GM12878 (cell line): ENCODE results near the gene RAB10. TPM values are rescaled to one million over a fixed set of nuclear protein-coding genes. Genes with fewer than 3 reads are reported as not detected.

Experiments
- CBFB ChIP-seq: IDR thresholded peaks from 2 replicates; pipeline ENCODE4 v1.6.1; 2016; ENCODE audit warnings: antibody characterized with exemption, low read depth
- CHD2 ChIP-seq: IDR thresholded peaks from 2 replicates; pipeline ENCODE4 v1.6.1; 2011; ENCODE audit warnings: low read depth, low read length, improper control_type of control experiment, borderline replicate concordance
- CREB1 ChIP-seq: IDR thresholded peaks from 2 replicates; pipeline ENCODE4 v1.6.1; 2012; ENCODE audit warnings: low read depth, mild to moderate bottlenecking, inconsistent platforms
- EED ChIP-seq: sonication (generic); IDR thresholded peaks from 2 replicates; pipeline ENCODE4 v1.6.1; 2016; ENCODE audit warnings: antibody characterized with exemption, low read depth
- HDGF ChIP-seq: fragments of 450-650 bp; IDR thresholded peaks from 2 replicates; pipeline ENCODE4 v1.6.1; 2016; ENCODE audit warnings: antibody characterized with exemption
- IKZF2 ChIP-seq, 2 experiments: fragments of 450-650 bp; IDR thresholded peaks; 2 replicates each; pipeline ENCODE4 v1.6.1; 2017; ENCODE audit warnings: mild to moderate bottlenecking in 2 of 2, moderate library complexity in 2 of 2
- JUNB ChIP-seq: IDR thresholded peaks from 2 replicates; pipeline ENCODE4 v1.6.1; 2016; ENCODE audit warnings: antibody characterized with exemption, mild to moderate bottlenecking
- KAT2A ChIP-seq: conservative IDR thresholded peaks from 2 replicates; pipeline ENCODE4 v1.6.1; 2011; ENCODE audit warnings: low read depth, low read length; ENCODE audit not compliant: control insufficient read depth
- LARP7 ChIP-seq: fragments of 450-650 bp; IDR thresholded peaks from 2 replicates; pipeline ENCODE4 v1.6.1; 2017; ENCODE audit warnings: mild to moderate bottlenecking
- NFIC ChIP-seq: IDR thresholded peaks from 2 replicates; pipeline ENCODE4 v1.6.1; 2012; ENCODE audit warnings: low read depth, mild to moderate bottlenecking, inconsistent platforms, low read length, moderate library complexity
- NFYA ChIP-seq: IDR thresholded peaks from 2 replicates; pipeline ENCODE4 v1.6.1; 2011; ENCODE audit warnings: low read depth, mild to moderate bottlenecking, low read length, improper control_type of control experiment, borderline replicate concordance
- NR2C2 ChIP-seq: IDR thresholded peaks from 2 replicates; pipeline ENCODE4 v1.6.1; 2011; ENCODE audit warnings: borderline replicate concordance, low read depth; ENCODE audit not compliant: control insufficient read depth, insufficient read length
- PAX5 ChIP-seq: IDR thresholded peaks from 2 replicates; pipeline ENCODE4 v1.6.1; 2011; ENCODE audit warnings: low read depth, low read length, borderline replicate concordance
- PML ChIP-seq: IDR thresholded peaks from 2 replicates; pipeline ENCODE4 v1.6.1; 2012; ENCODE audit warnings: low read length, inconsistent platforms
- SREBF1 ChIP-seq: IDR thresholded peaks from 2 replicates; pipeline ENCODE4 v1.6.1; 2012; ENCODE audit warnings: mild to moderate bottlenecking, low read length
- ZNF207 ChIP-seq: fragments of 450-650 bp; IDR thresholded peaks from 2 replicates; pipeline ENCODE4 v1.6.1; 2014; ENCODE audit warnings: antibody characterized with exemption, mild to moderate bottlenecking, borderline replicate concordance
- polyA plus RNA-seq, 11 experiments: library from polyadenylated mRNA; depleted of rRNA in 4 of 11; unstranded in 6 of 11; stranded (reverse) in 5 of 11; fragments of >200 nt; fragmentation: Nextera tagmentation in 4 of 11; fragmentation: Illumina TruSeq in 1 of 11; extraction: Ambion mirVana in 4 of 11; extraction: Trizol in 1 of 11; gene quantifications; 1 replicate in 1 of 11; 2 replicates in 10 of 11; pipeline versions ENCODE4 v1.2.1 to v1.2.3, GENCODE V29; 2011 to 2016; ENCODE audit warnings: inconsistent platforms in 2 of 11, missing spikeins in 2 of 11, low read depth in 1 of 11
- total RNA-seq, 4 experiments: library from RNA; depleted of rRNA in 3 of 4; stranded (reverse); fragments of >200 nt in 3 of 4; fragmentation: Illumina TruSeq in 1 of 4; extraction: Trizol in 1 of 4; gene quantifications; 2 replicates each; pipeline versions ENCODE4 v1.2.1 to v1.2.3, GENCODE V29; 2013 to 2021
- TF ChIP-seq, protein P1 (sequence below): fragments of 450-650 bp; IDR thresholded peaks from 2 replicates; pipeline ENCODE4 v1.6.1; 2017; ENCODE audit warnings: low read depth, mild to moderate bottlenecking, moderate library complexity
- TF ChIP-seq, protein P2 (sequence below): IDR thresholded peaks from 2 replicates; pipeline ENCODE4 v1.6.1; 2011; ENCODE audit warnings: low read depth, low read length, improper control_type of control experiment, borderline replicate concordance
- TF ChIP-seq, protein P3 (sequence below): fragments of 450-650 bp; IDR thresholded peaks from 2 replicates; pipeline ENCODE4 v1.6.1; 2016; ENCODE audit warnings: mild to moderate bottlenecking
- TF ChIP-seq, protein P4 (sequence below): fragments of 450-650 bp; IDR thresholded peaks from 2 replicates; pipeline ENCODE4 v1.6.1; 2016; ENCODE audit warnings: mild to moderate bottlenecking
- TF ChIP-seq, protein P5 (sequence below): fragments of 450-650 bp; IDR thresholded peaks from 2 replicates; pipeline ENCODE4 v1.6.1; 2017; ENCODE audit warnings: mild to moderate bottlenecking, moderate library complexity

The RAB10 gene
- total and polyA plus RNA-seq, 10 of the 15 experiments (the other 5 are each of a cell fraction or from before 2014, with no cell fraction given) = 13.3 to 109 (median 82.0) TPM

DNA sequence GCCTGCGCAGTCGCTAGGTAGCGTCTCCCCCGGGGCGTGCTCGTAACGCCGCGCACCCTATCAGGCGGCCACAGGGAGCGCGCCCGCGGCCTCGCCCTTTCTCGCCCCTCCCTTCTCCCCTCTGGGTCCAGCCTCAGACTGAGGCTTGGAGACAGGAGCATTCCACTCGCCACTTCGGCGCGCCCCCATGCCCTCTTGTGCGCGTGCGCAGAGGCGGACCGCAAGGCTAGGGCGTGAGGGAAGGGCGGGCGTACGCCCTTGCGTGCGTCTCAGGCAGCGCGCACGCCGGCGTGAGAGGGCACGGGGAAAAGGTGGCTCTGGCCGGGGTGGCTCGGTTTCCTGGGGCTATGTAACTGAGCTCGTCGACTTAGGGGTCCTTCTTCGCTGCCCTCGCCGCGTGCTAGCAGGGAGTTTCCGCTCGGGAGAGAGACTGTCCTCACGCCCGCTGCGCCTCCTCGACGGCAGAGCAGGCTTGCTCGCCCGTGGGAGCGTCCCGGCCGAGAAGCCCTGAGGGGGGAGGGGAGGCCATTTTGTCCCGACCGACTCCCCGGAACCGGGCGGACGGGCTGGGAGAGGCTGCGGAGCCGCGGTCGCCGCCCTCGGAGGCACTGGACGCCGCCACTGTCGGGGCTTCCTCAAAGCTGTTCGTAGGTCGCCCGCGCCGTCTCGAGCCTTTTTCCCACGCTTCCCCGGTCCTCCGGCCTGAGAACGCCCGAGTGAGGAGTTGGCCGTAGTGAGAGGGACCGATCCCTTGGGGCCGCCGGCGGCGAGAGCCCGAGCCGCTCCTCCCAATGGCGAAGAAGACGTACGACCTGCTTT, at the start of gene RAB10 (continued):
- TF ChIP-seq HDGF (peak; percentile 99), NFIC (no peak), KAT2A (no peak), LARP7 (peak; percentile 97), CBFB (no peak), CHD2 (peak; percentile 65; the same call in 1 of the 2 replicates), NFYA (no peak), PAX5 (0 out of 2 replicates have a peak, but pooled peaks have one; percentile 5), PML (0 out of 2 replicates have a peak, but pooled peaks have one; percentile 25), ZNF207 (peak; percentile 96; the same call in 1 of the 2 replicates), NR2C2 (no peak), IKZF2 (IDR thresholded peaks at IDR 0.05) (peak; percentile 75 to 76), SREBF1 (no peak), EED (peak; percentile 67), JUNB (no peak), CREB1 (peak; percentile 32; the same call in 1 of the 2 replicates)
- TF ChIP-seq, protein P1, sequence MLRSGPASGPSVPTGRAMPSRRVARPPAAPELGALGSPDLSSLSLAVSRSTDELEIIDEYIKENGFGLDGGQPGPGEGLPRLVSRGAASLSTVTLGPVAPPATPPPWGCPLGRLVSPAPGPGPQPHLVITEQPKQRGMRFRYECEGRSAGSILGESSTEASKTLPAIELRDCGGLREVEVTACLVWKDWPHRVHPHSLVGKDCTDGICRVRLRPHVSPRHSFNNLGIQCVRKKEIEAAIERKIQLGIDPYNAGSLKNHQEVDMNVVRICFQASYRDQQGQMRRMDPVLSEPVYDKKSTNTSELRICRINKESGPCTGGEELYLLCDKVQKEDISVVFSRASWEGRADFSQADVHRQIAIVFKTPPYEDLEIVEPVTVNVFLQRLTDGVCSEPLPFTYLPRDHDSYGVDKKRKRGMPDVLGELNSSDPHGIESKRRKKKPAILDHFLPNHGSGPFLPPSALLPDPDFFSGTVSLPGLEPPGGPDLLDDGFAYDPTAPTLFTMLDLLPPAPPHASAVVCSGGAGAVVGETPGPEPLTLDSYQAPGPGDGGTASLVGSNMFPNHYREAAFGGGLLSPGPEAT = peak; percentile 86
- TF ChIP-seq, protein P2, sequence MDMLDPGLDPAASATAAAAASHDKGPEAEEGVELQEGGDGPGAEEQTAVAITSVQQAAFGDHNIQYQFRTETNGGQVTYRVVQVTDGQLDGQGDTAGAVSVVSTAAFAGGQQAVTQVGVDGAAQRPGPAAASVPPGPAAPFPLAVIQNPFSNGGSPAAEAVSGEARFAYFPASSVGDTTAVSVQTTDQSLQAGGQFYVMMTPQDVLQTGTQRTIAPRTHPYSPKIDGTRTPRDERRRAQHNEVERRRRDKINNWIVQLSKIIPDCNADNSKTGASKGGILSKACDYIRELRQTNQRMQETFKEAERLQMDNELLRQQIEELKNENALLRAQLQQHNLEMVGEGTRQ = no peak
- TF ChIP-seq, protein P3, sequence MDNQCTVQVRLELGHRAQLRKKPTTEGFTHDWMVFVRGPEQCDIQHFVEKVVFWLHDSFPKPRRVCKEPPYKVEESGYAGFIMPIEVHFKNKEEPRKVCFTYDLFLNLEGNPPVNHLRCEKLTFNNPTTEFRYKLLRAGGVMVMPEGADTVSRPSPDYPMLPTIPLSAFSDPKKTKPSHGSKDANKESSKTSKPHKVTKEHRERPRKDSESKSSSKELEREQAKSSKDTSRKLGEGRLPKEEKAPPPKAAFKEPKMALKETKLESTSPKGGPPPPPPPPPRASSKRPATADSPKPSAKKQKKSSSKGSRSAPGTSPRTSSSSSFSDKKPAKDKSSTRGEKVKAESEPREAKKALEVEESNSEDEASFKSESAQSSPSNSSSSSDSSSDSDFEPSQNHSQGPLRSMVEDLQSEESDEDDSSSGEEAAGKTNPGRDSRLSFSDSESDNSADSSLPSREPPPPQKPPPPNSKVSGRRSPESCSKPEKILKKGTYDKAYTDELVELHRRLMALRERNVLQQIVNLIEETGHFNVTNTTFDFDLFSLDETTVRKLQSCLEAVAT = peak; percentile 76
- TF ChIP-seq, protein P4, sequence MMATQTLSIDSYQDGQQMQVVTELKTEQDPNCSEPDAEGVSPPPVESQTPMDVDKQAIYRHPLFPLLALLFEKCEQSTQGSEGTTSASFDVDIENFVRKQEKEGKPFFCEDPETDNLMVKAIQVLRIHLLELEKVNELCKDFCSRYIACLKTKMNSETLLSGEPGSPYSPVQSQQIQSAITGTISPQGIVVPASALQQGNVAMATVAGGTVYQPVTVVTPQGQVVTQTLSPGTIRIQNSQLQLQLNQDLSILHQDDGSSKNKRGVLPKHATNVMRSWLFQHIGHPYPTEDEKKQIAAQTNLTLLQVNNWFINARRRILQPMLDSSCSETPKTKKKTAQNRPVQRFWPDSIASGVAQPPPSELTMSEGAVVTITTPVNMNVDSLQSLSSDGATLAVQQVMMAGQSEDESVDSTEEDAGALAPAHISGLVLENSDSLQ = peak; percentile 66
- TF ChIP-seq, protein P5, sequence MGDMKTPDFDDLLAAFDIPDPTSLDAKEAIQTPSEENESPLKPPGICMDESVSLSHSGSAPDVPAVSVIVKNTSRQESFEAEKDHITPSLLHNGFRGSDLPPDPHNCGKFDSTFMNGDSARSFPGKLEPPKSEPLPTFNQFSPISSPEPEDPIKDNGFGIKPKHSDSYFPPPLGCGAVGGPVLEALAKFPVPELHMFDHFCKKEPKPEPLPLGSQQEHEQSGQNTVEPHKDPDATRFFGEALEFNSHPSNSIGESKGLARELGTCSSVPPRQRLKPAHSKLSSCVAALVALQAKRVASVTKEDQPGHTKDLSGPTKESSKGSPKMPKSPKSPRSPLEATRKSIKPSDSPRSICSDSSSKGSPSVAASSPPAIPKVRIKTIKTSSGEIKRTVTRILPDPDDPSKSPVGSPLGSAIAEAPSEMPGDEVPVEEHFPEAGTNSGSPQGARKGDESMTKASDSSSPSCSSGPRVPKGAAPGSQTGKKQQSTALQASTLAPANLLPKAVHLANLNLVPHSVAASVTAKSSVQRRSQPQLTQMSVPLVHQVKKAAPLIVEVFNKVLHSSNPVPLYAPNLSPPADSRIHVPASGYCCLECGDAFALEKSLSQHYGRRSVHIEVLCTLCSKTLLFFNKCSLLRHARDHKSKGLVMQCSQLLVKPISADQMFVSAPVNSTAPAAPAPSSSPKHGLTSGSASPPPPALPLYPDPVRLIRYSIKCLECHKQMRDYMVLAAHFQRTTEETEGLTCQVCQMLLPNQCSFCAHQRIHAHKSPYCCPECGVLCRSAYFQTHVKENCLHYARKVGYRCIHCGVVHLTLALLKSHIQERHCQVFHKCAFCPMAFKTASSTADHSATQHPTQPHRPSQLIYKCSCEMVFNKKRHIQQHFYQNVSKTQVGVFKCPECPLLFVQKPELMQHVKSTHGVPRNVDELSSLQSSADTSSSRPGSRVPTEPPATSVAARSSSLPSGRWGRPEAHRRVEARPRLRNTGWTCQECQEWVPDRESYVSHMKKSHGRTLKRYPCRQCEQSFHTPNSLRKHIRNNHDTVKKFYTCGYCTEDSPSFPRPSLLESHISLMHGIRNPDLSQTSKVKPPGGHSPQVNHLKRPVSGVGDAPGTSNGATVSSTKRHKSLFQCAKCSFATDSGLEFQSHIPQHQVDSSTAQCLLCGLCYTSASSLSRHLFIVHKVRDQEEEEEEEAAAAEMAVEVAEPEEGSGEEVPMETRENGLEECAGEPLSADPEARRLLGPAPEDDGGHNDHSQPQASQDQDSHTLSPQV = no peak
